Osteoblast (primary cell): ENCODE measurements around the gene RBM38. TPM values are rescaled to one million over a fixed set of nuclear protein-coding genes. Genes with fewer than 3 reads are reported as not detected.

Experiments
- DNase-seq: peaks from one replicate; pipeline ENCODE4 v3.0.0; 2011; ENCODE audit warnings: low spot score, mixed read lengths; ENCODE audit not compliant: insufficient read length; ENCODE audit errors: missing footprints
- H2AFZ ChIP-seq: 2 replicates; pipeline ENCODE4 v1.6.0; 2011; ENCODE audit warnings: mild to moderate bottlenecking, low read length
- H3K27ac ChIP-seq: 2 replicates; pipeline ENCODE4 v1.5.1; 2011; ENCODE audit warnings: mild to moderate bottlenecking, low read depth, low read length, moderate library complexity
- H3K27me3 ChIP-seq: 2 replicates; pipeline ENCODE4 v1.6.0; 2012; ENCODE audit warnings: mild to moderate bottlenecking, control low read depth, inconsistent platforms, low read length, moderate library complexity; ENCODE audit not compliant: insufficient read depth
- H3K36me3 ChIP-seq: 2 replicates; pipeline ENCODE4 v1.5.1; 2011; ENCODE audit warnings: mild to moderate bottlenecking, low read length, control low read depth, moderate library complexity; ENCODE audit not compliant: insufficient read depth
- H3K4me1 ChIP-seq: 2 replicates; pipeline ENCODE4 v1.5.1; 2011; ENCODE audit warnings: mild to moderate bottlenecking, low read length, control low read depth, moderate library complexity; ENCODE audit not compliant: insufficient read depth
- H3K4me2 ChIP-seq: 2 replicates; pipeline ENCODE4 v1.6.0; 2011; ENCODE audit warnings: mild to moderate bottlenecking, low read length; ENCODE audit not compliant: insufficient read depth
- H3K4me3 ChIP-seq: fragments of 200-600 bp; sonication (generic); 3 replicates; pipeline ENCODE4 v1.5.1; 2012; ENCODE audit warnings: mild to moderate bottlenecking, low read length, inconsistent platforms; ENCODE audit not compliant: insufficient read depth
- H3K79me2 ChIP-seq: 2 replicates; pipeline ENCODE4 v1.6.0; 2012; ENCODE audit warnings: mild to moderate bottlenecking, low read length, control low read depth, inconsistent platforms; ENCODE audit not compliant: insufficient read depth
- H3K9me3 ChIP-seq: 2 replicates; pipeline ENCODE4 v1.5.1; 2011; ENCODE audit warnings: low read depth, low read length, control low read depth
- H4K20me1 ChIP-seq: 2 replicates; pipeline ENCODE4 v1.6.0; 2012; ENCODE audit warnings: mild to moderate bottlenecking, low read length, control low read depth; ENCODE audit not compliant: insufficient read depth
- total RNA-seq: library from RNA; depleted of rRNA; stranded (reverse); fragments of >200 nt; gene quantifications from 2 replicates; pipeline ENCODE4 v1.2.3, GENCODE V29; 2012
- TF ChIP-seq, protein P1 (sequence below): IDR thresholded peaks from 2 replicates; pipeline ENCODE4 v1.5.1; 2011; ENCODE audit warnings: mild to moderate bottlenecking, low read depth, low read length, moderate library complexity; ENCODE audit errors: extremely low read depth

The RBM38 gene
- total RNA-seq, 1 donor = 2.9 TPM

DNA sequence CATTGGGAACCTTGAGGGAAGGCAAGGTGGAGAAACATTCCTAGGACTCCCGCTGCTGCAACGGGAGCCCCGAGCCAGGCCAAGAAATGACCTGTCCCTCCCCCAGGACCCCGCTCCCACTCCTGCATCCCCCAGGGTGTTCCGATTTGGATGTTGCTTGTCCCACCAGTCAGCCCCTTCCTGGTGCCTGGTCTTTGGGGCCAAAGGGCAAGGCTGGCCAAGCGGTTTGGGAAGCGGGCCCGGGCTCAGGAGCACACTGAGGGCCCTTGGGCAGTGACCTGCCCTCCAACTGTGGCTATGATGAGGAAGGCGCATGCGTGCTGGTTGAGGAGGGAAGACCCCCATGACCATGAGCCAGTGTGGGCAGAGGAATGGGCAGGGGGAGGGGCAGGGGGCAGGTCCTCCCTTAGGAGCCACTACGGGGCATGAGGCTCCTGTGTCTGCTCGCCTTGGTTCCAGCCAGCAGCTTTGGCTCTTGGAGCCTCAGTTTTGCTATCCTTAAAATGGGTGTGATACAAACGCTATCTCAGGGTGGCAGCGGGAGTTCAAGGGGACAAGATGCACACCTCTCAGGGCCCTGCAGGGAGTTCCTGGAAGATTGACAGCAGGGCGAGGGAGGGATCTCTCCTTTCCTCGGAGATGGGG is 50.4 kb downstream of the RBM38 start:
- TF ChIP-seq, protein P1, sequence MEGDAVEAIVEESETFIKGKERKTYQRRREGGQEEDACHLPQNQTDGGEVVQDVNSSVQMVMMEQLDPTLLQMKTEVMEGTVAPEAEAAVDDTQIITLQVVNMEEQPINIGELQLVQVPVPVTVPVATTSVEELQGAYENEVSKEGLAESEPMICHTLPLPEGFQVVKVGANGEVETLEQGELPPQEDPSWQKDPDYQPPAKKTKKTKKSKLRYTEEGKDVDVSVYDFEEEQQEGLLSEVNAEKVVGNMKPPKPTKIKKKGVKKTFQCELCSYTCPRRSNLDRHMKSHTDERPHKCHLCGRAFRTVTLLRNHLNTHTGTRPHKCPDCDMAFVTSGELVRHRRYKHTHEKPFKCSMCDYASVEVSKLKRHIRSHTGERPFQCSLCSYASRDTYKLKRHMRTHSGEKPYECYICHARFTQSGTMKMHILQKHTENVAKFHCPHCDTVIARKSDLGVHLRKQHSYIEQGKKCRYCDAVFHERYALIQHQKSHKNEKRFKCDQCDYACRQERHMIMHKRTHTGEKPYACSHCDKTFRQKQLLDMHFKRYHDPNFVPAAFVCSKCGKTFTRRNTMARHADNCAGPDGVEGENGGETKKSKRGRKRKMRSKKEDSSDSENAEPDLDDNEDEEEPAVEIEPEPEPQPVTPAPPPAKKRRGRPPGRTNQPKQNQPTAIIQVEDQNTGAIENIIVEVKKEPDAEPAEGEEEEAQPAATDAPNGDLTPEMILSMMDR = no peak
- H3K4me2 ChIP-seq = no peak overlapping the region
- H3K36me3 ChIP-seq = no peaks in the 10 kb centered on the region
- H3K79me2 ChIP-seq = no peaks in the 10 kb centered on the region
- H3K27me3 ChIP-seq = no peaks in the 10 kb centered on the region
- no peak overlapping the region for H3K4me3 ChIP-seq
- DNase-seq = no peak
- H2AFZ ChIP-seq = peak overlapping the region; percentile 54
- no peaks in the 10 kb centered on the region for H3K4me1 ChIP-seq
- no peaks in the 10 kb centered on the region for H4K20me1 ChIP-seq
- H3K27ac ChIP-seq = no peak overlapping the region
- H3K9me3 ChIP-seq = peaks cover 7% of the 10 kb centered on the region

DNA sequence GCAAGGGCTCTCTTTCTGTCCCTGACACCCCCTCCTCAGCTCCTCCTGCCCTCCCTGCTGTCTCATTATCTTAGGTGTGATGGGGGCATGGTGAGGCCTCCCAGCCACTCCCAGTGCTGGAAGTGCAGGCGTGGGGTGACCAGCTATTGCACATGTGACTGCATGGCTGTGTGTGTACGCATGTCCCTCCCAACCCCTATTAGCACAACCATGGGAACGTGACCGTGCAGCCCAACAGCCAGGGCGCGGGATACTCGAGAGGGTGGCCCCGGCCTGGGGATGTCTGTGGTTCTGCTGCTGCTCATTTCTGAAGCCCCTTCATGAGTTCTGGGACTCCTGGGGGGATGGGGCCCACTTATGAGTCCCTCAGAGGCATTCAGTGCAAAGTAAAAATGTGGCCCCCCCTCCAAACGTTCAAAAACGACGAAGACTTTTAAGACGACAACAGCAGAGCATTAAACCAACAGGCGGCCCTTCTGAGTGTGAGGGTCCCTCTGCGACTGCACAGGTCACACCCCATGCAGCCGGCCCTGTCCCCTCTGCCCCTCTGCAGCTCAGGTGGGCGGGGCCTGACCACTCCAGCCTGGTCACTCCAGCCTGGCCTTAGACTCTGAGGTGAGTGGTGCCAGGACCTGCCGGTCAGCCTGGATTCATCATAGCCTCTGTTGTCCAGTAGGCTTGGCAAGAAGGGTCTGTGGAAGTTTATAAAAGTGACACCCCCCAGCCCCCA is 51.1 kb downstream of the RBM38 start:
- H4K20me1 ChIP-seq = no peaks in the 10 kb centered on the region
- no peak overlapping the region for H3K4me3 ChIP-seq
- no peaks in the 10 kb centered on the region for H3K4me1 ChIP-seq
- H3K27ac ChIP-seq = no peak overlapping the region
- DNase-seq = no peak
- H3K4me2 ChIP-seq = no peak overlapping the region
- H3K9me3 ChIP-seq = peaks cover 11% of the 10 kb centered on the region
- H2AFZ ChIP-seq = no peak overlapping the region
- H3K27me3 ChIP-seq = no peaks in the 10 kb centered on the region
- H3K79me2 ChIP-seq = no peaks in the 10 kb centered on the region
- H3K36me3 ChIP-seq = no peaks in the 10 kb centered on the region
- TF ChIP-seq, protein P1 = no peak

DNA sequence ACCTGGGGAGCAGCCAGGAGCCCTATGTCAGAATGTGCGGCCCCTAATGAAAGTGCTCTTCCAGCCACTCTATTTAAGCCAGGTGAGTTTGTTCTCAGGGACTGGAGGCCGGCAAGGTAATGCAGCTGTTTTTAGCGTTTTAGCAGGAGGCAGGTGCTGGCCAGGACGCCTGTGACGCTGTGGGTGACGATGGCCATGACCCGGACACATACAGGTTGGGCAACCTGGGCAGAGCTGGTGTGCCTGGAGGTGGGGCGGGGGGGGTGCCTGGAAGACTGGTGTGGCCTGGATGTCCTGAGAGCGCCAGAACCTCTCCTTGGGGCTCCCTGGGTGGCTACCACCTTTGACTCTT is 51.7 kb downstream of the RBM38 start:
- H3K4me3 ChIP-seq = no peak overlapping the region
- no peaks in the 10 kb centered on the region for H3K4me1 ChIP-seq
- H3K79me2 ChIP-seq = no peaks in the 10 kb centered on the region
- H3K9me3 ChIP-seq = peaks cover 11% of the 10 kb centered on the region
- no peak overlapping the region for H3K4me2 ChIP-seq
- no peaks in the 10 kb centered on the region for H3K36me3 ChIP-seq
- TF ChIP-seq, protein P1 = no peak
- no peaks in the 10 kb centered on the region for H4K20me1 ChIP-seq
- DNase-seq = no peak
- H3K27ac ChIP-seq = no peak overlapping the region
- no peak overlapping the region for H2AFZ ChIP-seq
- no peaks in the 10 kb centered on the region for H3K27me3 ChIP-seq
